WTC11 (cell line): ENCODE results near the gene IL1RAP.

Experiments
- ATF3 ChIP-seq: sonication (generic); formaldehyde crosslinking; conservative IDR thresholded peaks from 2 replicates; pipeline ENCODE4 v1.8.1; 2022; ENCODE audit warnings: mild to moderate bottlenecking, missing genetic modification reagents
- CREB1 ChIP-seq: sonication (generic); formaldehyde crosslinking; IDR thresholded peaks from 2 replicates; pipeline ENCODE4 v1.8.0; 2023; ENCODE audit warnings: mild to moderate bottlenecking, missing genetic modification reagents
- CTCF ChIP-seq: fragments of 200-600 bp; IDR thresholded peaks from 2 replicates; pipeline ENCODE4 v1.8.0; 2022; ENCODE audit warnings: antibody characterized with exemption

- TF ChIP-seq ATF3 (CRISPR knock-in tag) (no peak), CTCF (no peak), CREB1 (no peak)
Observed at GRCh38 chr3:190521998-190522397, 8.1 kb downstream of the IL1RAP start.
